ENCODE data around the gene CCDC77.

Gene CCDC77

GRCh38 chr12:482061-482460 lies 80.6 kb downstream of the CCDC77 start:
- no peak for DNase-seq

- DNase-seq = no peak
These were observed 82.7 kb downstream of the CCDC77 start for GRCh38 chr12:484096-484495.

GRCh38 chr12:490260-490659 lies 88.8 kb downstream of the CCDC77 start:
- no peak for DNase-seq

Measured in inflammatory macrophage (primary cell).